Measurements from ENCODE around the gene TMEM140. TPM values are rescaled to one million over a fixed set of nuclear protein-coding genes. Genes with fewer than 3 reads are reported as not detected.
A peak's percentile ranks its signal among the peaks of the same experiment; 100 is the strongest.

Gene TMEM140
- total RNA-seq, 3 donors from 2014 or later: 23.1 to 55.7 (median 52.8) TPM

GRCh38 chr7:135189961-135190360 lies 42.1 kb downstream of the TMEM140 start:
- Histone ChIP-seq H3K4me1 (no peaks in the 10 kb centered on the region), H3K27me3 (no peaks in the 10 kb centered on the region), H3K27ac (peak overlapping the region in 1 of 2 donors; percentile 17), H3K4me3 (no peak overlapping the region), H3K36me3 (peaks cover 14% of the 10 kb centered on the region), H3K9me3 (no peaks in the 10 kb centered on the region)
- TF ChIP-seq POLR2A (IDR thresholded peaks at IDR 0.05) (no peak), POLR2AphosphoS5 (IDR thresholded peaks at IDR 0.05) (no peak), CTCF (IDR thresholded peaks at IDR 0.05) (no peak)
- DNase-seq (ENCODE audit: low spot score in 2 of 2): no peak
- intact Hi-C loops (cut with DNase I; ENCODE audit: low total_unique reads): no loop called here

GRCh38 chr7:135190703-135191102 lies 42.8 kb downstream of the TMEM140 start:
- TF ChIP-seq POLR2A (IDR thresholded peaks at IDR 0.05) (no peak), POLR2AphosphoS5 (IDR thresholded peaks at IDR 0.05) (no peak), CTCF (IDR thresholded peaks at IDR 0.05) (no peak)
- peaks cover 8% of the 10 kb centered on the region for H3K36me3 ChIP-seq
- no peaks in the 10 kb centered on the region for H3K9me3 ChIP-seq
- peak overlapping the region in 1 of 2 donors; percentile 35 for H3K27ac ChIP-seq
- DNase-seq (ENCODE audit: low spot score in 2 of 2): no peak
- H3K4me1 ChIP-seq: no peaks in the 10 kb centered on the region
- H3K27me3 ChIP-seq: no peaks in the 10 kb centered on the region
- no peak overlapping the region for H3K4me3 ChIP-seq
- intact Hi-C loops (cut with DNase I; ENCODE audit: low total_unique reads): no loop called here

- no peak for TF ChIP-seq CTCF (IDR thresholded peaks at IDR 0.05)
- no peak for TF ChIP-seq POLR2A (IDR thresholded peaks at IDR 0.05)
- TF ChIP-seq POLR2AphosphoS5 (IDR thresholded peaks at IDR 0.05): no peak
- H3K4me1 ChIP-seq: no peaks in the 10 kb centered on the region
- H3K27me3 ChIP-seq: no peaks in the 10 kb centered on the region
- H3K36me3 ChIP-seq: no peaks in the 10 kb centered on the region
- peak overlapping the region; percentile 73 to 84 for H3K27ac ChIP-seq
- DNase-seq (ENCODE audit: low spot score in 2 of 2): peak in 1 of 2 donors; percentile 81
- intact Hi-C loops (cut with DNase I; ENCODE audit: low total_unique reads): loop anchor here (2.0 kb wide), 1 partner anchor 60 kb away; no protein-coding TSS in a partner anchor
- H3K4me3 ChIP-seq: no peak overlapping the region
- no peaks in the 10 kb centered on the region for H3K9me3 ChIP-seq
Observed at GRCh38 chr7:135192914-135193536, 45.2 kb downstream of the TMEM140 start.

GRCh38 chr7:135193615-135194081 lies 45.8 kb downstream of the TMEM140 start:
- H3K9me3 ChIP-seq: no peaks in the 10 kb centered on the region

More at GRCh38 chr7:135193615-135194081, 45.8 kb downstream of the TMEM140 start:
- Histone ChIP-seq H3K27ac (peak overlapping the region; percentile 73 to 84), H3K4me3 (no peak overlapping the region), H3K36me3 (no peaks in the 10 kb centered on the region), H3K27me3 (no peaks in the 10 kb centered on the region), H3K4me1 (no peaks in the 10 kb centered on the region)
- intact Hi-C loops (cut with DNase I; ENCODE audit: low total_unique reads): loop anchor here (2.0 kb wide), 1 partner anchor 61 kb away; no protein-coding TSS in a partner anchor
- peak in 1 of 2 donors; percentile 63 for DNase-seq (ENCODE audit: low spot score in 2 of 2)
- no peak for TF ChIP-seq CTCF (IDR thresholded peaks at IDR 0.05)
- no peak for TF ChIP-seq POLR2AphosphoS5 (IDR thresholded peaks at IDR 0.05)
- no peak for TF ChIP-seq POLR2A (IDR thresholded peaks at IDR 0.05)
